AG09309 (cell line): ENCODE results near the gene SP7.
"Not testable (repeated sequence)": the region's sequence is repeated elsewhere in the genome, so short reads cannot be mapped to it uniquely, and the experiment has no call there.

Source experiments
- DNase-seq: peaks from one replicate; pipeline ENCODE4 v3.0.0-alpha.2; 2010; ENCODE audit warnings: low read depth
- H3K4me3 ChIP-seq: 2 replicates; pipeline ENCODE4 v1.5.1; 2011; ENCODE audit warnings: mild to moderate bottlenecking, low read depth, low read length, moderate library complexity; ENCODE audit not compliant: control insufficient read depth
- CTCF ChIP-seq: IDR thresholded peaks from 2 replicates; pipeline ENCODE4 v1.5.1; 2011; ENCODE audit warnings: mild to moderate bottlenecking, low read depth, low read length, inconsistent platforms; ENCODE audit not compliant: insufficient read depth, control insufficient read depth; ENCODE audit errors: missing control alignments

SP7 gene

GRCh38 chr12:53338916-53339315 lies 2.8 kb upstream of the SP7 start:
- H3K4me3 ChIP-seq, result no peak overlapping the region
- TF ChIP-seq CTCF, result no peak
- no peak for DNase-seq

GRCh38 chr12:53338017-53338416 lies 1.9 kb upstream of the SP7 start:
- no peak for DNase-seq
- no peak overlapping the region for H3K4me3 ChIP-seq
- TF ChIP-seq CTCF, result no peak

- DNase-seq, result no peak
- no peak for TF ChIP-seq CTCF
Measured at GRCh38 chr12:53334822-53335221, 1.3 kb downstream of the SP7 start.

GRCh38 chr12:53333845-53334244 lies 2.3 kb downstream of the SP7 start:
- TF ChIP-seq CTCF, result no peak
- H3K4me3 ChIP-seq, result no peak overlapping the region
- DNase-seq, result no peak

More at GRCh38 chr12:53334822-53335221, 1.3 kb downstream of the SP7 start:
- no peak overlapping the region for H3K4me3 ChIP-seq

GRCh38 chr12:53333289-53333688 lies 2.9 kb downstream of the SP7 start:
- TF ChIP-seq CTCF, result no peak
- H3K4me3 ChIP-seq, result no peak overlapping the region
- DNase-seq, result no peak

GRCh38 chr12:53332744-53333143 lies 3.4 kb downstream of the SP7 start:
- H3K4me3 ChIP-seq, result no peak overlapping the region
- no peak for DNase-seq
- TF ChIP-seq CTCF, result no peak

- not testable (repeated sequence) for DNase-seq, H3K4me3 ChIP-seq
Measured at GRCh38 chr12:53332339-53332738, 3.8 kb downstream of the SP7 start.

GRCh38 chr12:53330671-53331070 lies 5.5 kb downstream of the SP7 start:
- no peak overlapping the region for H3K4me3 ChIP-seq
- TF ChIP-seq CTCF, result no peak
- DNase-seq, result no peak
